ENCODE results near the gene ANKRD13B.

Gene ANKRD13B

DNA sequence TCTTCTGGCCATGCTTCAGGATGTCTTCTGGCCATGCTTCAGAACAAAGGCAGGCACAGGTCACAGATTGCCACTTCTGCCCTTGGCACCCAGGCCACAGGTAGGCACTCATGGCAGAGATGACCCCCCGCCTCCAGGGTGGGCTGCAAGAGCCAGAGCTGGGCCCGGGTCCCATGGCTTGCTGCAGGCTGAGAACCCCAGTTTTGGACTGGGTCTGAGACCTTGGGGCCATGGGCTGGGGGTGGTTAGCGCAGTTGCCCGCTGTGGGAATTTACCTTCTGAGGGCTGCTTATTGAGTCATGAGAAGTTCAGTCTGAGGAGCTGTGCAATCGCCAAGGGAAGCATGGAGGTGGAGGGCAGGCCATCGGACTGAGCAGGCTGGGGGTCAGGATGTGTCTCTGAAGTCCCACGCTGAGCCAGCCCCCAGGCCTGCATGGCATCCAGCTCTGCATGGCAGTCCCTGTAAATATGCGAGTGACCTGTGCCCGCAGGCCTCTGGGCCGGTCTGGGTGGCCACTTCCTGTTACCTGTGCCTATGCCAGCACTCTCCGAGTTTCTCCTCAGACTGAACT lies 1.7 kb downstream of the ANKRD13B start:
- no peak for DNase-seq (ENCODE audit: low spot score)

DNA sequence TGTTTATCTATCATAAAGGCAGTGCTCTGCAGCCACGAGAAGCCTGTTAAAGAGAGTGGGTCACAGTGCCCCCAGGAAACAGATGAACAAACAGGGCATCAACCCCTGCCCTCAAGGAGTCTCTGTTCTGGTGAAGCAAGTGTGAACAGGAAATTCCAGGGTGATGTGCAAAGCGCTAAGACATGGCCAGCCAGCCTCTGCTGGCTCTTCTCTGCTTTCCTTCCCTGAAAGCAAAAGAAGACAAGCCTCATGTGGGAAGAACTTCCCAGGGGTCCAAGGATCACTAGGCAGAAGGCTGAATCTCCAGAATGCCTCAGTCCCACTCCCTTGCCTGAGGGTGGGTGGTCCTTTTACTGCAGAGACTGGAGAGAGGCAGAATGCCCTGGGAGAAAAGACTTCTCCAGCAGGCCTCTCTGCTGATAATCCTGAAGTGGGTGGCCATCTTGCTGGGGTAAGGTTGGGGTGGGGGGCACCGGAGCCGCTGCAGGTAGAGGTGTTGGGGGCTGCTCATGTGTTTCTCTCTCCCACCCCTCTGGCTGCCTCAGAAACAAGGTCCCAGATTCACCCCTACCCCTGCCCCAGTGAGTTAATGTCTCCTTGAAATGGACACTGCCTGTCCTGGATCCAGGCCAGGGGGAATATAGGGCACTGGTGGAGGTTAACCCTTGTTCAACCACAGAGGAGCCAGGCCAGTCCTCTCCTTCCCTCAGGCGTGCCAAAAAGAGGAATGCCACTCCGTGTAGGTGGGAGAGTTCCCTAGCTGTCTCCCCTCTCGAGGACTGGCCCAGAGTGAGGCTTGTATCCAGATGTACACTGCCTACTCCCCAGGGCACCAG lies 2.4 kb downstream of the ANKRD13B start:
- no peak for DNase-seq (ENCODE audit: low spot score)

DNA sequence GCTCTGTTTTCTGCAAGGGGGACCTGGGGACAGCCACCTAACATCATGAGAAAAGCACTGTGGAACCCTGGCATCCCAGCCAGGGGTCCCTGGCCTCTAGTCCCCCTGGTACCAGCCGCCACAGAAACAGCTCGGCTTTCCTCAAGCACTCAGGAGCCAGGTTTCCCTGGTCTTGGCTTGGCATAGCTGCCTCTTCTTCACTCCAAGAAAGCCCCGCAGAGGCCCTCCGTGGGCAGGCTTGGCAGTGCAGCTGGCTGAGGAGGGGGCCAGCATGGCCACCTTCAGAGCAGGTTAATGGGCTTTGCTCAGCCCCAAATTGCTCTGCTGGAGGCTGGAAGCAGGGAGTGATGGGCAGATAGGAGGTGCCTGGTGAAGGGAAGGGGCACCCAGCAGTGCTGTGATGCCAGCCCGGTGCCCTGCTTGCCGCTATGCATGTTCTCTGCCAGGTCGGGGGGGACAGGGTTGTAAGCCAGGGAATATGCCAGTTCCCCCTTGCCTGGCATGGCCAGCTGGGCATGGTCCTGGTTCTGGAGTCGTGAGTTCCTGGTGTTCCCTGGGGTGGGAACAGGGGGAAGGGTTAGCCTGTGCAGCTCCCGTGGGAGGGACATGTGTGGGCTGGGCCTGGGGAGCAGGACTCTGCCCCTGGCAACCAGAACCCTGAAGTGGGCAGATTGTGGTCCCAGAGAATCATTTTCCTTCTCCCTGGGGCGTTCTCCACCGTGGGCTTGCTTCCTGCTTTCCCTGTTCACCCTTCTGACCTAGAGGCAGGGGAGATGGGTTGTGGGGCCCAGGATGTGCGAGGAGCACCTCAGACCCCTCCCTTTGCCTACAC lies 3.2 kb downstream of the ANKRD13B start:
- no peak for DNase-seq (ENCODE audit: low spot score)

DNA sequence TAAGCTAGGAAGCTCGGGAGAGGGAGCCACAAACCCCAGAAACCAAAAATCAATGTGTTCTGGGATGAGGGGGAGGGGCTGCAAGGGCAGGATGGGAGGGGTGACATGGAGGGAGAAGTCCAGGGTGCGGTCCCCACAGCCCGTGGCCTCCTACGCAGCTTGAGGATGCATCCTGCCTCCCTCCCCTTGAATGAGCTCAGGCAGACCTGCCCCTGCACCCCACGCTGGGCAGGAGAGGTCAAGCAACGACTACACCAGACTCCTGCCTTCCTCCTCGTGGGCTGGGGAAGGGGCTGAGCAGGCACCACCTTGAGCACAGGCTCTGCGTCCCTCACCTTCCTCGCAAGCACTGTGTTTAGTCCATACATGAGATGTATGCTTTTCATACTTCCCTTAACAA lies 3.9 kb downstream of the ANKRD13B start:
- no peak for DNase-seq (ENCODE audit: low spot score)

DNA sequence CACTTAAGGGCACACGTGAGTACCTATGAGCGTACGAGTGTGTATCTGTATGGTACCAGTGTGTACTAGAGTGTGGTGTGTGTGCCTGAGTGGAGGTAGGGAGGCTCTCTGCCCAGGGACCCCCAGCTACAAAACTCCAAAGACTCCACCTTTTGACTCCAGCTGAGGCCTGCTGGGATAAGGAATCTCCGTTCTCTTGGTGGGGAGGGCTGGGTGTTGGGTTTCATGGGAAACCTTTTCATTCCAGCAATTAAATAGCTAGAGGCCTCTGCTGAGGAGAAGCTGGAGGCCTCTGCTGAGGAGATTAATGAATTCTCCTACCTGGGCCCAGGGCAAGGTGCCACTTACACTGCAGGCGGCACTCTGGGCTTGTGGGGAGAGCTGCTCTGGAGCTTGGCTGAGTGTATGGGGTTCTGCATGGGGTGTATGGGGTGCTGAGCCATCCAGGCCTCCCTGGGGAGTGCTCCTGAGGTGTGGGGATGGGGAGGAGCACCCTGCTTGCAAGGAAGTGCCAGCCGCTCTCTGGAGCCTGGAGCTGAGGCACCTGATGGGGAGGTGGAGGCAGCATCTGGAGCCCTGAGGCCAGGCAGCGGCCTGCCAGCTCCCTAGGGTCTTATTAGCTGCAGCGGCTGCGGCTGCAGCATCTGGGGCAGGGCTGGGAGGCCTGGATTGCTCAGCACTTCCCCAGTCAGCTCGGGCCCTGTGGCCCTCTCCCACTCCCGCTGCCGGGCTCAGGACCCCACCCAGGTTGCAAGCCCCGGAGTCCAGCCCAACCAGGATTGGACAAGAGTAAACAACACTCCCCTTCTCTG lies 4.6 kb downstream of the ANKRD13B start:
- no peak for DNase-seq (ENCODE audit: low spot score)

DNA sequence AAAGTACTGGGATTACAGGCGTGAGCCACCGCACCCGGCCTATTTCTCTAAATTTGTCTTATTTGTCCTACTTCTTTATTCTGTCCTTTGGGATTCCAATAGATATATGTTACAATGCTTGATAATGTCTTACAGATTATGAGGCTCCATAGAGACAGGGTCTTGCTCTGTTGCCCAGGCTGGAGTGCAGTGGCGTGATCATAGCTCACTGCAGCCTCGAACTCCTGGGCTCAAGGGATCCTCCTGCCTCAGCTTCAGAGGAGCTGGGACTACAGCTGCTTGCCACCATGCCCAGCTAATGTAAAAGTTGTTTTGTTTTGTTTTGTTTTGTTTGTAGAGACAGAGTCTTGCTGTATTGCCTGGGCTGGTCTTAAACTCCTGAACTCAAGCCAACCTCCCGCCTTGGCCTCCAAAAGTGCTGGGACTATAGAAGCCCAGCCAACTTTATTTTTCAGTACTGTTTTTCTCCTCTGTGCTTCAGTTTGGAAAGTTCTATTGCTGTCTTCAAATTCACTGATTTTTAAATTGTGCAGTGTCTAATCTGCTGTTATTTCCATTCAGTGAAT lies 10.3 kb downstream of the ANKRD13B start:
- no peak for DNase-seq (ENCODE audit: low spot score)

DNA sequence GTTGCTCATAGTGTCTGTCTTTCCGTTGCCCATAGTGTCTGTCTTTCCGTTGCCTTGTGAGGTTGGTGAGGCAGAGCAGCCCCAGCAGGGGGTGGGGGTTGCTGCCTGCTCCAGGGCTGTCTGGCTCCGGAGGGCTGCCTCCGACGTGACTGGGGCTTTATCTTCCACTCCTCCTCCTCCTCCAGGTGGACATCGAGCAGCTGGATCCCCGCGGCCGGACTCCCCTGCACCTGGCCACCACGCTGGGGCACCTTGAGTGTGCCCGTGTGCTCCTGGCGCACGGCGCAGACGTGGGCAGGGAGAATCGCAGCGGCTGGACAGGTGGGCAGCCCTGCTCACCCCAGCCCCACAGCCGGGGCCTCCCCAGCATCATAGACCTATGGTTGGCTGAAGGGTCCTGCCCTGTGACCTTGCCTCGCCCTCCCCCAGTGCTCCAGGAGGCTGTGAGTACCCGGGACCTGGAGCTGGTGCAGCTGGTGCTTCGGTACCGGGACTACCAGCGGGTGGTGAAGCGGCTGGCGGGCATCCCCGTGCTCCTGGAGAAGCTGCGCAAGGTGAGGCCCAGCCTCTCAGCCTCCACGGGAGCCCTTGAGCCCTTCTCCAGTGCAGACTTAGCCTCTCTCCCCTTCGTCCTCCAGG lies 14.7 kb downstream of the ANKRD13B start:
- DNase-seq (ENCODE audit: low spot score), result peak; percentile 3

DNA sequence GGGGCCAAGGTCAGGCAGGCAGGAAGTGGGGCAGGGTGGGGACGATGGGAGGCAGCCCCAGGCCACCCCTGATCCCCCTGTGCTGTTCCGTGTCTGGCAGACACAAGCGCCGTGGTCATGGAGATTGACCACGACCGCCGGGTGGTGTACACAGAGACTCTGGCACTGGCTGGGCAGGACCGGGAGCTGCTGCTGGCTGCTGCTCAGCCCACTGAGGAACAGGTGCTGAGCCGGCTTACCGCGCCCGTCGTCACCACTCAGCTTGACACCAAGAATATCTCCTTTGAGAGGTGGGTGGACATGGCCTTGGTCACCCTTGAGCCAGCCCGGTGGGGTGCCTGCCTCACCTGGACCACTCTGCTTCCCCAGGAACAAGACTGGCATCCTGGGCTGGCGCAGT lies 16.1 kb downstream of the ANKRD13B start:
- DNase-seq (ENCODE audit: low spot score), result no peak

DNA sequence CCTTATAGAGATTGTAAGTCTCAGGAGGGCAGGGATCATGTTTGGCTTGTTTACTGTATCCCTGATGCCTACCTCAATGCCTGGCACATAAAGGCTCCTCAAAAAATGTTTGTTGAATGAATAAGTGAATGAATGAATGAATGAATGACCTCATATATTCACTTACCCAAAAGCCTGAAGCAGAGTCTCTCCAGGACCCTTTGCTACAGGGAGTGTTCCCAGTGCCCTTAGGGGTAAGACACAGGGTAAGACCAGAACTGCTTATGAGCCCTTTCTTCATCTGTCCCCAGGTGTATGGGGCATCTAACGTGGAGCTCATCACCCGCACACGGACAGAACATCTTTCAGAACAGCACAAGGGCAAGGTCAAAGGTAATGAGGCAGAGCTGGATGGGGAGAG lies 17.5 kb downstream of the ANKRD13B start:
- no peak for DNase-seq (ENCODE audit: low spot score)

DNA sequence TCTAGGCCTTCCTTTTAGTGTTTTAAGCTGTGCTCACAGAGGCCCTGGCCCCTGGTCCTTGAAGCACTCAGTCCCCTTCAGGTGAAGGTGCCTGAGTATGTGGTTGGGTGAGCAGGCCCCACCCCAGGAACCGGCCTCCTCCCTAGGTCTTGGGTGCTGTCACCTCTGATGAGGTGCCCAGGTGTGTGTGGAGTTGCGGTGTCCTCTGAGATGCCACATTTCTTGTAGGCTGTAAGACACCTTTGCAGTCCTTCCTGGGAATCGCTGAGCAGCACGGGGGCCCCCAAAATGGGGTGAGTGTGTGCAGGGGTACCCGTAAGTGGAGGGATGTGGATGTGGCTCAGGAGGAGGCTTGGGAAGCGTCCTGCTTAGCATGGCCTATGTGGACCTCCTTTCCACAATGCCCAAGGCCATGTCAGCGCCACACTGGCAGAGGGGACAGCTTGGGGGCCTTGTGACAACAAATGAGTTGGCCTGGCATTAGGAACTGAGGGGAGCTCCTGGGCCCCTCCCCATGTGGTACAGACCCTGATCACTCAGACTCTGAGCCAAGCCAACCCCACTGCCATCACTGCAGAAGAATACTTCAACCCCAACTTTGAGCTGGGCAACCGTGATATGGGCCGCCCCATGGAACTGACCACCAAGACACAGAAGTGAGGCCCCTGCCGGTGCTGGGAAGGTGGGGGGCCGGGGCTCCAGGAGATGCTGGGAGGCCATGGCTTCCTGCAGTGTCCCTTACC lies 18.6 kb downstream of the ANKRD13B start:
- DNase-seq (ENCODE audit: low spot score), result peak; percentile 6

DNA sequence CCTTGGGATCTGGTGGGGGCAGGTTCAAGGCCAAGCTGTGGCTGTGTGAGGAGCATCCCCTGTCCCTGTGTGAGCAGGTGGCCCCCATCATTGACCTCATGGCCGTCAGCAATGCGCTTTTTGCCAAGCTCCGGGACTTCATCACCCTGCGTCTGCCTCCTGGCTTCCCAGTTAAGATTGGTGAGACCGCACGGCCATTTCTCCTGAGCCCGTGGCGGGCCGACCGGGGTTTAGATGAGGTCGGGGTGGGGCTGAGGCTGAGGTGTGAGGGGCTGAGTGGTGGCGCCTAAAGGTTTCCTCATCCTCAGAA lies 19.1 kb downstream of the ANKRD13B start:
- no peak for DNase-seq (ENCODE audit: low spot score)

DNA sequence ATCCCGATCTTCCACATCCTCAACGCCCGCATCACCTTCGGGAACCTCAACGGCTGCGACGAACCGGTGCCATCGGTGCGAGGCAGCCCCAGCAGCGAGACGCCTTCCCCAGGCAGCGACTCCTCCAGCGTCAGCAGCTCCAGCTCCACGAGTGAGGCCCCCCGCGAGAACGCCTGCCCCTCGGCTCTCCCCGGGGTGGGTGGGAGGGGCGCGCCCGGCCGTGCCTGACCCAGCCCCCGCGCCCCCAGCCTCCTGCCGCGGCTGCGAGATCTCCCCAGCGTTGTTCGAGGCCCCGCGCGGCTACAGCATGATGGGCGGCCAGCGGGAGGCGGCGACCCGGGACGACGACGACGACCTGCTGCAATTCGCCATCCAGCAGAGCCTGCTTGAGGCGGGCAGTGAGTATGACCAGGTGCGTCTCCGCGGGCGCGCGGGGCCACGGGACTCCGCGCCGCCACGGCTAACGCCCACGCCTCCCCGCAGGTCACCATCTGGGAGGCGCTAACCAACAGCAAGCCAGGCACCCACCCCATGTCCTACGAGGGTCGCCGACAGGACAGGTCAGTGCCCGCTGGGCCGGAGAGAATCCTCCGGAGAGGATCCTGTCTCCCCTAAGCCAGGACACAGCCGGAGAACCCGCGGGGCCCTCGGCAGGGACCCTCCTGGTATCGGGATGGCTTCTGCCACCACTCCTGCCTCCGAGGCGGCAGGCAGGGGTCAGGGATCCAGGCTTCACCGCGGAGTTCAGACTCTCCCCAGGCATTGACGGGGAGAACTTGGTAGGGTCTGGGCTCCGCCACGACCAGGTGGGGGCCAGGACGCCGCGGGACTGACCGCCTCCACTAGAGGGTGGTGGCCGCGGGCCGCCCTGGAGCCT lies 19.7 kb downstream of the ANKRD13B start:
- no peak for DNase-seq (ENCODE audit: low spot score)

DNA sequence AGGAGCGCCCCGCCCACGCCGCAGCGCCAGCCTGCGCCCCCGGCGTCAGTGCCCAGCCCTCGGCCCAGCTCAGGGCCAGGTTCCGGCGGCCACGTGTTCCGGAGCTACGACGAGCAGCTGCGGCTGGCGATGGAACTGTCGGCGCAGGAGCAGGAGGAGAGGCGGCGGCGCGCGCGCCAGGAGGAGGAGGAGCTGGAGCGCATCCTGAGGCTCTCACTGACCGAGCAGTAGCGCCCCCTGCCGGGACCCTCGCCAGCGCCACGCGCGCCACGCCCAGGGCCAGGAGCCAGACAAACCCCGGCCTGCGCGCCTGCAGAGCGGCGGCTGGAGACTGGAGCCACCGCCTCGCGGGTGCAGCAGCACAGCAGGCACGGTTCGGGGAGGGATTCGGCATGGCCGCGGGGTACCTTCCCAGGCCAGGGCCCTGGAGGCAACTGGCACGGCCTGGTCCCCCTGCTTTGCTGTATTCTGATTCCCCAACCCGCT lies 20.5 kb downstream of the ANKRD13B start:
- DNase-seq (ENCODE audit: low spot score), result peak; percentile 92

DNA sequence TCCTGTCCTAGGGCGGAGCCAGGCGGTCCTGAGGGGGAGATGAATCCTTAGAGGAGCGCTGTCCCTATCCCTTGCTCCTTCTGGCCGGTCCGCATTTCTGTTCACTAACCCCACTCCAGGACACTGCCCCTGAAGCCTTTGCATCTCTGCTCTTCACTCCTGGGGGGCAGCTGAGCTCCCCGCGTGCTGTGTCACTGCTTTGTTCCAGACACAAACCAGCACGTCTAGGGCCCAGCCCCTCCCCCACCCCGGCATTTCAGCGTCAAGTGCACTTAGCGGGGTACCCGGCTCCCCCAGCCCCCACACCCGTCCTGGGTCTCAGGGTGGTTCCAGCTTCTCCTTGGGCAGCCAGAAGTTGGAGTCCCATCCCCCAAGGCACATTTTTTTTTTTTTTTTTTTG lies 20.9 kb downstream of the ANKRD13B start:
- no peak for DNase-seq (ENCODE audit: low spot score)

DNA sequence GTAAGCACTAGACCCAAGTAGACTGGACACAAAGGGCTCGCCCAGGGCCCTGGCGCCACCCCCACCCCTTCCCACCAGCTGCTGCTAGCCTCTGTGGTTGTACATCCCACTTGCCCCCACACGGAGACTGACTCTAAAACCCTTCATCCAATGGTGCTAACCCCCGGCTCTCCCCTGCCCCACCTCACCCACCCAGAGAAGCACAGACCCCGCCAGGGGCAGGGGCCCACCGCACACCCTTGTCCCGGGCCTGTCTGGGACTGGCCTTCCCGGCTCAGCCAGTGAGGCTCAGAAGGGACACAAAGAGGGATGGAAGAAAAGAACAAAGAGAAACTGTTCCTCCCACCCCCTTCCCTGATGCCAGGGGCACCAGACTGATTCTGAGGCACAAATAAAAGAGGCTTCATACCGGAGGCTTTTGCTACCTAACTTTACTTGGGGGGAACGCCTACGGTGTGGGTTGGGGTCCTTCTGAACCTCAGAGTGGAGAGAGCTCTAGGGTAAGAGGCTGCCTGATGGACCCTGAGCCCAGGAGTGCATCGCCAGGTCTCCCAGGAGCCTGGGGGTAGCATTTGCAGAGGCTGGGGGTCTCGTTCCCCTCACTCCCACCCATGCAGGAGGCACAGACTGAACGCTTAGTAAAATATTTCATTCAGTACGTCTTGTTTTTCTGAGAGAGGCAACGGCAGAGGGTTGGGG lies 21.6 kb downstream of the ANKRD13B start:
- DNase-seq (ENCODE audit: low spot score), result no peak

DNA sequence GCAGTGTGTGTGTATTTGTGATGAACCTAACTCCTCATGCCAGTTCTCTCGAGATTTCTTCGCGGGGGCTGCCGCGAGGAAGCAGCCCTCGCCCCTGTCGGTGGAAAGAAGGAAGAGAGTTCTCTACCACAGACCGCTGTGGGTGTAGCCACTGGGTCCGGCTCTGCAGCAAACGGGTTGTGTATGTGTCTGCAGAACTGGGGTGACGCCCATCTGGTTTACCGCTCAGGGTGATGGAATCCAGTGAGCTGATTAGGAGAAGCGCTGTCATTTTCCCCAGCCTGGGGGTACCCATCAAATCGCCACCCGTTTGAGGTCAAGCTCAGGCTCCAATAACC lies 22.1 kb downstream of the ANKRD13B start:
- DNase-seq (ENCODE audit: low spot score), result peak; percentile 68

DNA sequence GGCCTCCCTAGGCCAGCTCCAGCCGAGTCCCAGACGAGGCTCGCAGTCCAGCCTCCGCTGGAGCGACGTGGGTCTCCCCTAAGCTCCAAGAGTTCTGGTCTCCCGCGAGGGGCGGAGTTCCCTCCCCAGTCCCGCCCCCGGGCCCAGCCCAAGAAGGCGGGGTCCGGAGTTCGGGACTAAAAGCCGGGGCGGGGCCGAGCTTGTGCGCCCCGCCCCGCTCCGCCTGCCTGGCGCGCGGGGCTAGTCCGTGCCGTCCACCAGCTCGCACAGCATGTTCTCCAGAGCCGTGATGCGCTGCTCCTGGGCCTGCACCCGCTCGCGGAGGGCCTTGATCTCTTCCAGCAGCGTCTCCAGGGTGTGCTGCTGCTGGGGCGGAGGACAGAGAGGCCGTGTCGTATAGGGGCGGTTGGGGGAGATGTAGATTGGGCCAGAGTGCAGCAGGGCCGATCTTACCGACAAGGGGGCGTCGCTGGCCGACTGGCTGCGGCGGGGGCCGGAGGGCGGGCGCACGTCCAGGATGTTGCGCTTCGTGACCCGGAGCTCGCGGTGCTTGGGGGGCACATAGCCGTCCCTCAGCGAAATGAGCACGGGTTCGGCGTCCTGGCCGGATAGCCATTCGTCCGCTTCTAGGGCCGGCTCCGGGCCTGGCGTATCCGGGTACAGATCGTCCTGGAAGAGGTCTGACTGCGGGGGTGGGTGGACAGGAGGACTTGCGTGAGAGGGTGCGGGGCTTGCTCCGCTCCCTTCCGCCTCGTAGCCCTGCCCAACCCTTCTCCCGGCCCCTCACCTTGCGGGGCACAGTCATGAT lies 22.8 kb downstream of the ANKRD13B start:
- DNase-seq (ENCODE audit: low spot score), result peak; percentile 94

Data from HuH-7.5 (cell line).